Lower leg skin (tissue), 3 donors: ENCODE data around the gene ZNF813.

Source experiments
- CTCF ChIP-seq, 3 donors: fragments of 450-650 bp; IDR thresholded peaks; one replicate each; pipeline ENCODE4 v1.5.1; 2016; ENCODE audit warnings: antibody characterized with exemption in 3 of 3, mild to moderate bottlenecking in 3 of 3, moderate library complexity in 2 of 3
- POLR2A ChIP-seq, 2 donors: fragments of 450-650 bp; IDR thresholded peaks; one replicate each; pipeline ENCODE4 v1.6.1; 2016 to 2017; ENCODE audit warnings: antibody characterized with exemption in 2 of 2, mild to moderate bottlenecking in 1 of 2, moderate library complexity in 1 of 2

DNA sequence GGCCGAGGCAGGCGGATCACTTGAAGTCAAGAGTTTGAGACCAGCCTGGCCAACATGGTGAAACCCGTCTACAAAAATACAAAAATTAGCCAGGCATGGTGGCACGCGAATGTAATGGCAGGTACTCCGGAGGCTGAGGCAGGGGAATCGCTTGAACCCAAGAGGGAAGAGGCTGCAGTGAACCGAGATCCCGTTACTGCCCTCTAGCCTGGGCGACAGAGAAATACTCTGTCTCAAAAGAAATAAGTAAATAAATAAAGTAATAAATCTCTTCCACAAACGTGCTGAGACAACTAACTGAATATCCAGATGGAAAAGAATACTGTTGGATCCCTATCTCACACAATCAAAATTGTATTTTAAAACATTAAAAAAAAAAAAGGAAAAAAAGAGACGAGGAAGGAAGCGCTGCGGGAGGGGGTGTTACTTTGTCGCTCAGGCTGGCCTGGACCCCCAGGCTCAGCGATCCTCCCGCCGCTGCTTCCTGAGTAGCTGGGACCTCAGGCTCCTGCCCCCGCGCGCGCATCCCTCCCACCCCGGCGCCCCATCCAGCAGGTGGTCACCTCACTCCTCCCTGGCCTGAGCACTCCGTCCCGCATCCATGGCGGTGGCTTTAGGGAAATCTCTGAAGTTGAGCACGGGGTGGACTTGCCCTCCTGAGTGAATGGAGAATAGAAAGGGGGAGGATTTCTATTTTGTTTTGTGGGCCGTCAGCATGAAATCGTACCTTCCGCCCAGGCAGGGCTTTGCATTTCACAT is 628 bp upstream of the ZNF813 start:
- TF ChIP-seq POLR2A (IDR thresholded peaks at IDR 0.05) (no peak), CTCF (IDR thresholded peaks at IDR 0.05) (no peak)
